Measurements from ENCODE around the gene TCHHL1. TPM values are rescaled to one million over a fixed set of nuclear protein-coding genes. Genes with fewer than 3 reads are reported as not detected.

Gene TCHHL1
- polyA plus RNA-seq, 1 donor from 2014 or later: not detected

GRCh38 chr1:152050886-152051675 is 37.8 kb downstream of the TCHHL1 start:
- Histone ChIP-seq H3K79me2 (replicated peaks; ENCODE audit: insufficient read depth, low read length) (no peaks in the 10 kb centered on the region), H3K36me3 (ENCODE audit: insufficient read depth, low read length) (no peaks in the 10 kb centered on the region), H3K9me3 (ENCODE audit: low read length) (peaks cover 2% of the 10 kb centered on the region), H3K27me3 (ENCODE audit: insufficient read depth, low read depth, low read length) (peaks cover 3% of the 10 kb centered on the region), H2AFZ (ENCODE audit: low read depth, low read length) (no peak overlapping the region), H3K9me2 (ENCODE audit: insufficient read depth, low read length) (no peaks in the 10 kb centered on the region), H3K4me2 (ENCODE audit: low read length) (no peak overlapping the region), H3K9ac (ENCODE audit: low read length) (no peak overlapping the region), H3K4me3 (ENCODE audit: low read length) (no peak overlapping the region), H3F3A (ENCODE audit: insufficient read depth, low read length, poor library complexity, severe bottlenecking) (no peaks in the 10 kb centered on the region), H4K20me1 (ENCODE audit: insufficient read depth) (no peaks in the 10 kb centered on the region), H3K27ac (ENCODE audit: low read length) (no peak overlapping the region)
- TF ChIP-seq RAD21 (conservative IDR thresholded peaks at IDR 0.05): no peak
- TF ChIP-seq EZH2 (IDR thresholded peaks at IDR 0.05; ENCODE audit: borderline replicate concordance, insufficient read depth, low read length, poor library complexity, severe bottlenecking): no peak
- no peak for TF ChIP-seq SMC3 (conservative IDR thresholded peaks at IDR 0.05; ENCODE audit: poor library complexity)
- TF ChIP-seq MXI1 (conservative IDR thresholded peaks at IDR 0.05; ENCODE audit: poor library complexity, severe bottlenecking): no peak
- no peak for TF ChIP-seq REST (IDR thresholded peaks at IDR 0.05; ENCODE audit: borderline replicate concordance)
- no peak for TF ChIP-seq EP300 (conservative IDR thresholded peaks at IDR 0.05; ENCODE audit: poor library complexity, severe bottlenecking)
- no peak for TF ChIP-seq TAF1 (IDR thresholded peaks at IDR 0.05; ENCODE audit: low read depth)
- TF ChIP-seq POLR2AphosphoS5 (IDR thresholded peaks at IDR 0.05): no peak
- no peak for TF ChIP-seq CTCF (IDR thresholded peaks at IDR 0.05; ENCODE audit: poor library complexity, severe bottlenecking)

GRCh38 chr1:152049291-152050083 is 39.4 kb downstream of the TCHHL1 start:
- Histone ChIP-seq H3F3A (ENCODE audit: insufficient read depth, low read length, poor library complexity, severe bottlenecking) (no peaks in the 10 kb centered on the region), H3K27ac (ENCODE audit: low read length) (no peak overlapping the region), H3K27me3 (ENCODE audit: insufficient read depth, low read depth, low read length) (peaks cover 3% of the 10 kb centered on the region), H4K20me1 (ENCODE audit: insufficient read depth) (no peaks in the 10 kb centered on the region), H3K4me2 (ENCODE audit: low read length) (no peak overlapping the region), H3K79me2 (replicated peaks; ENCODE audit: insufficient read depth, low read length) (no peaks in the 10 kb centered on the region), H3K4me3 (ENCODE audit: low read length) (no peak overlapping the region), H3K36me3 (ENCODE audit: insufficient read depth, low read length) (no peaks in the 10 kb centered on the region), H3K9ac (ENCODE audit: low read length) (no peak overlapping the region), H3K9me2 (ENCODE audit: insufficient read depth, low read length) (no peaks in the 10 kb centered on the region), H3K9me3 (ENCODE audit: low read length) (peaks cover 4% of the 10 kb centered on the region), H2AFZ (ENCODE audit: low read depth, low read length) (no peak overlapping the region)
- TF ChIP-seq SMC3 (conservative IDR thresholded peaks at IDR 0.05; ENCODE audit: poor library complexity) (no peak), CTCF (IDR thresholded peaks at IDR 0.05; ENCODE audit: poor library complexity, severe bottlenecking) (no peak), RAD21 (conservative IDR thresholded peaks at IDR 0.05) (no peak), MXI1 (conservative IDR thresholded peaks at IDR 0.05; ENCODE audit: poor library complexity, severe bottlenecking) (no peak), REST (IDR thresholded peaks at IDR 0.05; ENCODE audit: borderline replicate concordance) (no peak), POLR2AphosphoS5 (IDR thresholded peaks at IDR 0.05) (no peak), TAF1 (IDR thresholded peaks at IDR 0.05; ENCODE audit: low read depth) (no peak), EZH2 (IDR thresholded peaks at IDR 0.05; ENCODE audit: borderline replicate concordance, insufficient read depth, low read length, poor library complexity, severe bottlenecking) (no peak), EP300 (conservative IDR thresholded peaks at IDR 0.05; ENCODE audit: poor library complexity, severe bottlenecking) (no peak)

Measured in neural cell (in vitro differentiated cells).